OCI-LY7 (cell line): ENCODE measurements around the gene AMZ1. TPM values are rescaled to one million over a fixed set of nuclear protein-coding genes. Genes with fewer than 3 reads are reported as not detected.

ENCODE experiments used
- BruUV-seq: library from RNA; stranded (reverse); fragments of 400-500 nt; replicated peaks from 2 replicates; lab custom pipeline; 2021; lab: Mats Ljungman, UMichigan
- CTCF ChIA-PET: fragments of 300-600 bp; sonication (Branson Sonifier 250); formaldehyde crosslinking; loops from one replicate; lab custom pipeline; 2022; ENCODE audit warnings: antibody characterized with exemption; ENCODE audit not compliant: unreplicated experiment; lab: Charles Lee
- POLR2A ChIA-PET: fragments of 300-600 bp; sonication (Branson Sonifier 250); formaldehyde crosslinking; loops from one replicate; lab custom pipeline; 2022; ENCODE audit warnings: antibody characterized with exemption; lab: Charles Lee
- DNase-seq: peaks from one replicate; pipeline ENCODE4 v3.0.0-alpha.2; 2015; ENCODE audit warnings: low spot score
- H2AFZ ChIP-seq: fragments of 200-600 bp; sonication (generic), shearing (Covaris generic); 2 replicates; pipeline ENCODE4 v1.6.1; 2014; ENCODE audit warnings: mild to moderate bottlenecking, antibody characterized with exemption, low read length, moderate library complexity
- H3K27ac ChIP-seq: fragments of 200-600 bp; sonication (generic); 2 replicates; pipeline ENCODE4 v1.5.1; 2014; ENCODE audit warnings: mixed run types, low read depth, mild to moderate bottlenecking, moderate library complexity, low read length, inconsistent platforms; ENCODE audit not compliant: poor library complexity, severe bottlenecking
- H3K36me3 ChIP-seq: fragments of 200-600 bp; sonication (generic); 2 replicates; pipeline ENCODE4 v1.6.1; 2014; ENCODE audit warnings: mild to moderate bottlenecking, antibody characterized with exemption, low read length, moderate library complexity, mixed read lengths; ENCODE audit not compliant: insufficient read depth
- H3K4me1 ChIP-seq: fragments of 200-600 bp; sonication (generic); 2 replicates; pipeline ENCODE4 v1.5.1; 2014; ENCODE audit warnings: mild to moderate bottlenecking, low read length; ENCODE audit not compliant: insufficient read depth, poor library complexity, severe bottlenecking
- H3K4me2 ChIP-seq: fragments of 200-600 bp; sonication (generic); 2 replicates; pipeline ENCODE4 v1.6.1; 2014; ENCODE audit warnings: mild to moderate bottlenecking, low read length
- H3K4me3 ChIP-seq: fragments of 200-600 bp; sonication (generic); 2 replicates; pipeline ENCODE4 v1.5.1; 2014; ENCODE audit warnings: mild to moderate bottlenecking, low read depth, low read length; ENCODE audit not compliant: poor library complexity, severe bottlenecking
- H3K79me2 ChIP-seq: fragments of 200-600 bp; sonication (generic); 2 replicates; pipeline ENCODE4 v1.6.1; 2016; ENCODE audit warnings: low read depth, mild to moderate bottlenecking, low read length, moderate library complexity, mixed read lengths; ENCODE audit not compliant: insufficient read depth
- H3K9me2 ChIP-seq: fragments of 200-600 bp; sonication (generic); 2 replicates; pipeline ENCODE4 v1.6.1; 2016; ENCODE audit warnings: mild to moderate bottlenecking, low read length, mixed read lengths; ENCODE audit not compliant: insufficient read depth
- H3K9me3 ChIP-seq: fragments of 200-600 bp; sonication (generic); 2 replicates; pipeline ENCODE4 v1.6.1; 2014; ENCODE audit warnings: mild to moderate bottlenecking, mixed run types, low read length, mixed read lengths
- H4K20me1 ChIP-seq: fragments of 200-600 bp; sonication (generic); 2 replicates; pipeline ENCODE4 v1.6.1; 2014; ENCODE audit warnings: mild to moderate bottlenecking, antibody characterized with exemption, low read length, moderate library complexity, mixed read lengths; ENCODE audit not compliant: insufficient read depth
- CTCF ChIP-seq: fragments of 200-600 bp; sonication (generic); conservative IDR thresholded peaks from 2 replicates; pipeline ENCODE4 v1.5.1; 2014; ENCODE audit warnings: mild to moderate bottlenecking, antibody characterized with exemption, low read length, moderate library complexity, mixed read lengths
- EZH2phosphoT487 ChIP-seq: fragments of 200-600 bp; sonication (generic); IDR thresholded peaks from 2 replicates; pipeline ENCODE4 v1.6.1; 2018; ENCODE audit warnings: low read depth, borderline replicate concordance, mild to moderate bottlenecking, mixed run types, antibody characterized with exemption, low read length, moderate library complexity, mixed read lengths
- intact Hi-C: fragments of 100-400 bp; cut with micrococcal nuclease; formaldehyde crosslinking; loops from one replicate; pipeline ENCODE4 v1.10.0; 2022; ENCODE audit not compliant: unreplicated experiment
- total RNA-seq, 2 experiments: library from RNA; depleted of rRNA in 1 of 2; stranded (reverse); fragments of >200 nt in 1 of 2; shearing (Covaris generic) in 1 of 2; gene quantifications; 2 replicates each; pipeline ENCODE4 v1.2.3, GENCODE V29; 2014 to 2022

Gene AMZ1
- total RNA-seq, 2 experiments from 2014 or later = 1.4 to 2.7 TPM

- intact Hi-C loops = loop anchor here (1.0 to 2.0 kb wide), 3 partner anchors 73 to 231 kb away; no protein-coding TSS in a partner anchor
- H3K9me2 ChIP-seq = no peaks in the 10 kb centered on the region
- H3K4me3 ChIP-seq = no peak overlapping the region
- BruUV-seq = no TSS peak
- ChIA-PET CTCF (interaction anchor here (0.6 to 1.3 kb wide), 3 partner anchors 9 to 184 kb away, joined by 3 to 5 read pairs (median 5); no protein-coding TSS in a partner anchor), POLR2A (interaction anchor here (0.7 to 1.1 kb wide), 3 partner anchors 28 to 147 kb away, joined by 3 to 4 read pairs (median 3); no protein-coding TSS in a partner anchor)
- no peaks in the 10 kb centered on the region for H3K4me1 ChIP-seq
- H3K27ac ChIP-seq = no peak overlapping the region
- no peak for TF ChIP-seq CTCF
- no peak for TF ChIP-seq EZH2phosphoT487
- H3K9me3 ChIP-seq = no peaks in the 10 kb centered on the region
- DNase-seq = no peak
- H3K4me2 ChIP-seq = no peak overlapping the region
- no peaks in the 10 kb centered on the region for H3K79me2 ChIP-seq
- H3K36me3 ChIP-seq = no peaks in the 10 kb centered on the region
- H2AFZ ChIP-seq = no peak overlapping the region
- no peaks in the 10 kb centered on the region for H4K20me1 ChIP-seq
Observed at GRCh38 chr7:2681929-2682799, 5.8 kb upstream of the AMZ1 start.

DNA sequence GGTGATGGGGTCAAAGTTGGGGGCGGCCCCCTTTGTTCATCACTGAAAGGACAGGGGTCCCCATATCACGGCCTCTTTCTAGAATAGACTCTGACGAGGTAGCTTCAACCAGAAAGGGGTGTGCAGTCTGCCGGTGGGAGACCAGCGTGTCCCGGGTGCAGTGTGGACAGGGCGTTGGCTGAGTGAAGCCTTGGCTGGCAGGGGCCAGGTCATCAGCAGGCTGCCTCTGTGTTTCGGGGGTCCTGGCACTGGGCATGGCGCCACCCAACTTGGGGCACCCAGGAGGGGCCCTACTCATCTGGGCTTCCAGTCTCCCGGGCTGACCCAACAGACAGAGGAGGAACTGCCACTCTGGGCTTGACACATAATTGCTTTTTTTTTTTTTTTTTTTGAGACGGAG is 3.5 kb upstream of the AMZ1 start:
- CTCF ChIA-PET = no interaction called here
- no TSS peak for BruUV-seq
- no peak overlapping the region for H3K4me3 ChIP-seq
- DNase-seq = no peak
- no peaks in the 10 kb centered on the region for H3K79me2 ChIP-seq
- no peaks in the 10 kb centered on the region for H3K4me1 ChIP-seq
- H3K9me2 ChIP-seq = no peaks in the 10 kb centered on the region
- H3K9me3 ChIP-seq = no peaks in the 10 kb centered on the region
- no peaks in the 10 kb centered on the region for H3K36me3 ChIP-seq
- H3K4me2 ChIP-seq = no peak overlapping the region
- POLR2A ChIA-PET = no interaction called here
- H4K20me1 ChIP-seq = no peaks in the 10 kb centered on the region
- no peak for TF ChIP-seq CTCF
- no peak for TF ChIP-seq EZH2phosphoT487
- H3K27ac ChIP-seq = no peak overlapping the region
- intact Hi-C loops = no loop called here
- H2AFZ ChIP-seq = no peak overlapping the region

DNA sequence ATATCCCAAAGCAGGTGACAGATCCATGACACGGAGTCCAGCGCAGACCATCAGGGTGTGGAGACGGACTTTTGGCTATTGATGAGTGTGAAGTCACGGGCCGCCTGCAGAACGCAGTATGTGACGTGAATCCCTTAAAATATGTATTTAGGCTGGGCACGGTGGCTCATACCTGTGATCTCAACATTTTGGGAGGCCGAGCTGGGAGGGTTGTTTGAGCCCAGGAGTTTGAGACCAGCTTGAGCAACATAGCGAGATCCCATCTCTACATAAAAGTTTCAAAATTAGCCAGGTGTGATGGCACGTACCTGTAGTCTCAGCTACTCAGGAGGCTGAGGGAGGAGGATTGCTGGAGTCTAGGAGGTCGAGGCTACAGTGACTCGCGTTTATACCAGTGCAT is 1.9 kb upstream of the AMZ1 start:
- POLR2A ChIA-PET = interaction anchor here (0.8 kb wide), 1 partner anchor 24 kb away, joined by 3 read pairs; no protein-coding TSS in a partner anchor

More for the DNA sequence above, 1.9 kb upstream of the AMZ1 start:
- Histone ChIP-seq H3K27ac (no peak overlapping the region), H3K4me3 (no peak overlapping the region), H4K20me1 (no peaks in the 10 kb centered on the region), H3K79me2 (no peaks in the 10 kb centered on the region), H3K36me3 (no peaks in the 10 kb centered on the region), H3K4me1 (no peaks in the 10 kb centered on the region), H3K9me3 (no peaks in the 10 kb centered on the region), H2AFZ (no peak overlapping the region), H3K9me2 (no peaks in the 10 kb centered on the region), H3K4me2 (no peak overlapping the region)
- DNase-seq = no peak
- intact Hi-C loops = no loop called here
- TF ChIP-seq CTCF = no peak
- no peak for TF ChIP-seq EZH2phosphoT487
- no TSS peak for BruUV-seq
- CTCF ChIA-PET = interaction anchor here (0.7 kb wide), 1 partner anchor 24 kb away, joined by 3 read pairs; no protein-coding TSS in a partner anchor
